K562 (cell line): Measurements from ENCODE around the gene EFCAB9. TPM values are rescaled to one million over a fixed set of nuclear protein-coding genes. Genes with fewer than 3 reads are reported as not detected.

Experiments used
- ATAC-seq: fragments of 200-7000 bp; cut with Tn5 transposase; 3 replicates; pipeline ENCODE4 v1.9.1; 2020; ENCODE audit warnings: moderate library complexity
- BruUV-seq: library from RNA; stranded (reverse); fragments of 400-500 nt; replicated peaks from 2 replicates; lab custom pipeline; 2021; lab: Mats Ljungman, UMichigan
- CTCF ChIA-PET: fragments of 300-600 bp; formaldehyde crosslinking; extraction: SDS; loops from one replicate; lab custom pipeline; 2021; ENCODE audit warnings: low intra/inter-chr PET ratio; lab: Yijun Ruan, JAX
- POLR2A ChIA-PET: fragments of 300-600, 350-650 bp; sonication (Branson Sonifier 250); formaldehyde crosslinking; extraction: SDS; loops from one replicate; lab custom pipeline; 2021; ENCODE audit warnings: antibody characterized with exemption, inconsistent platforms; lab: Yijun Ruan, JAX
- DNase-seq, 4 experiments: peaks; one replicate each; pipeline versions ENCODE4 v3.0.0 to v3.0.0-alpha.2; 2011 to 2018; ENCODE audit warnings: low spot score in 3 of 4, mixed read lengths in 3 of 4; ENCODE audit errors: extremely low read depth in 1 of 4
- FAIRE-seq: peaks from 2 replicates; lab custom pipeline; 2011; peaks lifted over from hg19 to GRCh38; lab: Jason Lieb, UNC
- H2AFZ ChIP-seq: 2 replicates; pipeline ENCODE4 v1.6.0; 2011; ENCODE audit warnings: low read depth, low read length, control low read depth, inconsistent platforms
- H3K27ac ChIP-seq: fragments of 200-600 bp; 3 replicates; pipeline ENCODE4 v1.8.0; 2011; ENCODE audit warnings: low read depth, mild to moderate bottlenecking, control low read depth, inconsistent platforms, low read length, moderate library complexity, mixed read lengths; ENCODE audit errors: extremely low read depth
- H3K27me3 ChIP-seq, 2 experiments: fragments of 300-600 bp in 1 of 2; 2 replicates in 1 of 2; 3 replicates in 1 of 2; pipeline versions ENCODE4 v1.6.0 to v1.8.0; 2011; ENCODE audit warnings: inconsistent platforms in 2 of 2, low read length in 2 of 2, mild to moderate bottlenecking in 1 of 2, mixed read lengths in 1 of 2, moderate library complexity in 1 of 2; ENCODE audit not compliant: control insufficient read depth in 2 of 2, insufficient read depth in 2 of 2
- H3K36me3 ChIP-seq: fragments of 300-600 bp; 3 replicates; pipeline ENCODE4 v1.8.0; 2011; ENCODE audit warnings: mild to moderate bottlenecking, low read length, inconsistent platforms; ENCODE audit not compliant: control insufficient read depth, insufficient read depth
- H3K4me1 ChIP-seq, 2 experiments: fragments of 200-600 bp in 1 of 2; replicated peaks in 1 of 2; 2 replicates in 1 of 2; 3 replicates in 1 of 2; pipeline versions ENCODE4 v1.5.1 to v1.8.0; 2011; ENCODE audit warnings: inconsistent platforms in 2 of 2, low read length in 2 of 2, mild to moderate bottlenecking in 1 of 2, mixed read lengths in 1 of 2, moderate library complexity in 1 of 2; ENCODE audit not compliant: control insufficient read depth in 2 of 2, insufficient read depth in 2 of 2
- H3K4me2 ChIP-seq: 2 replicates; pipeline ENCODE4 v1.6.1; 2011; ENCODE audit warnings: low read length, control low read depth, inconsistent platforms, mixed read lengths; ENCODE audit not compliant: insufficient read depth
- H3K4me3 ChIP-seq: fragments of 200-600 bp; sonication (generic), shearing (Covaris generic); 2 replicates; pipeline ENCODE4 v1.5.1; 2016; ENCODE audit warnings: control low read depth, inconsistent platforms
- H3K79me2 ChIP-seq: fragments of 200-600 bp; 3 replicates; pipeline ENCODE4 v1.8.0; 2011; ENCODE audit warnings: low read length, inconsistent platforms; ENCODE audit not compliant: control insufficient read depth, insufficient read depth
- H3K9ac ChIP-seq, 2 experiments: 2 replicates each; pipeline versions ENCODE4 v1.6.0 to v1.6.1; 2011; ENCODE audit warnings: low read depth in 2 of 2, low read length in 2 of 2, control low read depth in 1 of 2, inconsistent platforms in 1 of 2, mild to moderate bottlenecking in 1 of 2, mixed read lengths in 1 of 2; ENCODE audit not compliant: insufficient read depth in 1 of 2
- H3K9me1 ChIP-seq: one replicate; pipeline ENCODE4 v1.6.0; 2011; ENCODE audit warnings: inconsistent platforms, mild to moderate bottlenecking, low read length, moderate library complexity; ENCODE audit not compliant: control insufficient read depth, insufficient read depth
- H3K9me3 ChIP-seq: replicated peaks from 2 replicates; pipeline ENCODE4 v1.5.1; 2011; ENCODE audit warnings: low read depth, low read length, inconsistent platforms; ENCODE audit not compliant: control insufficient read depth, insufficient read depth
- H4K20me1 ChIP-seq: replicated peaks from 2 replicates; pipeline ENCODE4 v1.6.1; 2011; ENCODE audit warnings: low read length, inconsistent platforms, mixed read lengths; ENCODE audit not compliant: control insufficient read depth, insufficient read depth
- CBX1 ChIP-seq: sonication (generic); IDR thresholded peaks from 2 replicates; pipeline ENCODE4 v1.6.1; 2016; ENCODE audit warnings: antibody characterized with exemption, low read depth, mild to moderate bottlenecking
- FOXA3 ChIP-seq, 2 experiments: fragments of 450-650 bp in 1 of 2; sonication (generic) in 1 of 2; formaldehyde crosslinking; IDR thresholded peaks in 1 of 2; conservative IDR thresholded peaks in 1 of 2; 2 replicates each; pipeline versions ENCODE4 v1.4.0 to v1.8.0; 2020 to 2022; ENCODE audit warnings: mild to moderate bottlenecking in 2 of 2, missing genetic modification reagents in 1 of 2
- MCM2 ChIP-seq: fragments of 450-650 bp; IDR thresholded peaks from 2 replicates; pipeline ENCODE4 v1.6.1; 2017; ENCODE audit warnings: low read depth, mild to moderate bottlenecking
- MXD1 ChIP-seq: fragments of 250-450 bp; sonication (Bioruptor Pico); IDR thresholded peaks from 2 replicates; pipeline ENCODE4 v1.8.0; 2021; ENCODE audit warnings: borderline replicate concordance, mild to moderate bottlenecking, moderate library complexity; ENCODE audit not compliant: poor library complexity, severe bottlenecking
- MYC ChIP-seq, 2 experiments: fragments of 250-450 bp in 1 of 2; sonication (Bioruptor Pico) in 1 of 2; IDR thresholded peaks; 2 replicates each; pipeline versions ENCODE4 v1.5.1 to v1.6.1; 2012 to 2021; ENCODE audit warnings: low read depth in 2 of 2, borderline replicate concordance in 1 of 2, improper control_type of control experiment in 1 of 2, low read length in 1 of 2, mild to moderate bottlenecking in 1 of 2, moderate library complexity in 1 of 2
- TRIM28 ChIP-seq: fragments of 450-650 bp; IDR thresholded peaks from 2 replicates; pipeline ENCODE4 v1.6.1; 2017
- ZNF707 ChIP-seq: fragments of 250-450 bp; sonication (Bioruptor Pico); conservative IDR thresholded peaks from 2 replicates; pipeline ENCODE4 v1.8.0; 2022; ENCODE audit warnings: inconsistent platforms, mild to moderate bottlenecking, moderate library complexity
- ZNF77 ChIP-seq: fragments of 250-450 bp; sonication (Bioruptor Pico); IDR thresholded peaks from 2 replicates; pipeline ENCODE4 v1.5.0; 2020
- WGBS: fragments of 100-300 bp; shearing (Covaris generic); methylation state at CpG from one replicate; pipeline ENCODE4 v1.1.6; 2016; ENCODE audit warnings: low coverage, mixed read lengths; ENCODE audit not compliant: insufficient coverage; ENCODE audit errors: missing lambda C conversion rate; 5-methylcytosine and 5-hydroxymethylcytosine counted together
- in situ Hi-C: fragments of 300-500 bp; cut with MboI; formaldehyde crosslinking; loops from 4 replicates; pipeline ENCODE4 v1.15.0; 2018; ENCODE audit warnings: inconsistent platforms, mixed read lengths
- intact Hi-C: fragments of 100-400 bp; cut with micrococcal nuclease; formaldehyde crosslinking; loops from 2 replicates; pipeline ENCODE4 v1.14.2; 2022
- polyA plus RNA-seq, 8 experiments: library from polyadenylated mRNA; depleted of rRNA in 4 of 8; stranded (reverse) in 5 of 8; unstranded in 3 of 8; fragments of >200 nt; fragmentation: Nextera tagmentation in 2 of 8; fragmentation: Illumina TruSeq in 1 of 8; extraction: Ambion mirVana in 2 of 8; extraction: Trizol in 1 of 8; gene quantifications; 2 replicates each; pipeline versions ENCODE4 v1.2.1 to v1.2.3, GENCODE V29; 2011 to 2014; ENCODE audit warnings: inconsistent platforms in 1 of 8, missing spikeins in 1 of 8
- total RNA-seq, 7 experiments: library from RNA; depleted of rRNA in 6 of 7; stranded (reverse); fragments of >200 nt in 6 of 7; fragmentation: Illumina TruSeq in 2 of 7; extraction: Trizol in 2 of 7; gene quantifications; 2 replicates each; pipeline versions ENCODE4 v1.2.1 to v1.2.3, GENCODE V29; 2011 to 2021; ENCODE audit warnings: low replicate concordance in 1 of 7

EFCAB9 gene
- total and polyA plus RNA-seq, 9 of the 15 experiments (the other 6 are each of a cell fraction or from before 2014, with no cell fraction given) = not detected

DNA sequence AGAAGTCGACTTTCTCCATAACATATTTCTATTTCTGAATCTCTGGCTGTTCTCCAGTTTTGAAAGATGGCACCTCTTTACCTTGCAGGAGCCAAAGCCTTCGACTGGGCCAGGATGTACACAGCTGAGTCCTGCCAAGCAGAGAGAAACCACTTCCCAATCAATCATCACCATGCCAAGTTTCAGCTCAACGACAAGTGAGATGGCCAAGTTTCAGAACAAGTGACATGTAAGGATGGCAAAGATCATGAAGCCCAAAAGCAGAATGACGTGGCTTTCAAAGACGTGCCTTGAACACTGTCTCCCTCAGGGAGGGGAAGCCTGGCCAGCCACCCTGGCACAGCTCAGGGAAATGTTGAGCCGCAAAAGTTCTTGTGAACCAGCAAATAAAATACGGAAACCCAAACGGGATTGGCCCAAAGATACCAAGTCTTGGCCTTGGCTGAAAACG, 23.7 kb upstream of the EFCAB9 start:
- 20% methylated on average over 9 of the region's 9 CpGs for WGBS

DNA sequence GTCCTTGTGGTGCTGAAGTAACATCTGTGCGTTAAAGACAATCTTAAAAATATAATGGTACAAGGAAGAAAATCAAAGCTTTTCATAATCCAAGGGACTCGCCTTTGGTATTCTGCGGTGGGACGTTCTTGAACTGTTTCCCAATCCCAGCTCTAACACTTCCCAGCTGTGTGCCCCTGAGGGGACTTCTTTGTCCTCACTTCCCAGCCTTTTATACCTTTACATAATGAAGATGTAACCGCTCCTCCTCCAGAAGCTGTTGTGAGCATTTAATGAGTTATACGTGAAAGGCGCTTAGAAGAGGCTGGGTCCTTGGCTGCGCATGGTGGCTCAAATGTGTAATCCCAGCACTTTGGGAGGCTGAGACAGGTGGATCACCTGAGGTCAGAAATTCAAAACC, 22.9 kb upstream of the EFCAB9 start:
- DNase-seq = no peak
- no peaks in the 10 kb centered on the region for H4K20me1 ChIP-seq
- FAIRE-seq = no peak
- in situ Hi-C loops (no loop called here), intact Hi-C loops (no loop called here)
- ChIA-PET CTCF (no interaction called here), POLR2A (interaction anchor here (0.6 kb wide), 1 partner anchor 208 kb away, joined by 3 read pairs; no protein-coding TSS in a partner anchor)
- no peak for ATAC-seq
- no peaks in the 10 kb centered on the region for H3K9me1 ChIP-seq
- H3K79me2 ChIP-seq = no peaks in the 10 kb centered on the region
- no peak overlapping the region for H2AFZ ChIP-seq
- no peaks in the 10 kb centered on the region for H3K9me3 ChIP-seq
- 36% methylated on average over 8 of the region's 8 CpGs for WGBS
- BruUV-seq = no TSS peak
- H3K27ac ChIP-seq = no peak overlapping the region
- H3K4me2 ChIP-seq = no peak overlapping the region
- peaks cover 0 to 8% of the 10 kb centered on the region in 2 experiments; a peak in 2 of 5 replicates for H3K27me3 ChIP-seq
- H3K4me1 ChIP-seq = peaks cover 0 to 14% of the 10 kb centered on the region in 2 experiments; a peak in 3 of 5 replicates
- TF ChIP-seq ZNF707 (CRISPR knock-in tag) = no peak
- TF ChIP-seq TRIM28 = no peak
- TF ChIP-seq MCM2 = no peak
- TF ChIP-seq, all 486 proteins: peak for 0
- no peak overlapping the region for H3K9ac ChIP-seq
- H3K36me3 ChIP-seq = no peaks in the 10 kb centered on the region
- no peak overlapping the region for H3K4me3 ChIP-seq

More for the DNA sequence above, 23.7 kb upstream of the EFCAB9 start:
- H3K4me2 ChIP-seq = no peak overlapping the region
- no peak for FAIRE-seq
- no peaks in the 10 kb centered on the region for H4K20me1 ChIP-seq
- no peak overlapping the region for H3K4me3 ChIP-seq
- POLR2A ChIA-PET = interaction anchor here (1.1 kb wide), 1 partner anchor 8 kb away, joined by 3 read pairs; no protein-coding TSS in a partner anchor
- H3K79me2 ChIP-seq = no peaks in the 10 kb centered on the region
- H3K27ac ChIP-seq = no peak overlapping the region
- TF ChIP-seq ZNF77 (no peak), FOXA3 (CRISPR knock-in tag; conservative IDR thresholded peaks at IDR 0.05 in 1 of 2, IDR thresholded peaks at IDR 0.05 in 1 of 2) (no peak), MYC (IDR thresholded peaks at IDR 0.05; ENCODE audit: low read depth, low read length) (no peak), MYC (CRISPR knock-in tag; IDR thresholded peaks at IDR 0.05; ENCODE audit: borderline replicate concordance, low read depth) (no peak), CBX1 (no peak), MXD1 (CRISPR knock-in tag) (no peak)
- no peak for ATAC-seq
- intact Hi-C loops (no loop called here), in situ Hi-C loops (no loop called here)
- no TSS peak for BruUV-seq
- H3K36me3 ChIP-seq = no peaks in the 10 kb centered on the region
- H3K9ac ChIP-seq = no peak overlapping the region
- H3K9me1 ChIP-seq = no peaks in the 10 kb centered on the region
- H2AFZ ChIP-seq = no peak overlapping the region
- CTCF ChIA-PET = no interaction called here
- no peak for DNase-seq
- H3K4me1 ChIP-seq = peaks cover 0 to 11% of the 10 kb centered on the region in 2 experiments; a peak in 3 of 5 replicates
- peaks cover 0 to 8% of the 10 kb centered on the region in 2 experiments; a peak in 2 of 5 replicates for H3K27me3 ChIP-seq
- no peaks in the 10 kb centered on the region for H3K9me3 ChIP-seq
